K562 (cell line): ENCODE results near the gene NAA80. TPM values are rescaled to one million over a fixed set of nuclear protein-coding genes. Genes with fewer than 3 reads are reported as not detected.
A peak's percentile ranks its signal among the peaks of the same experiment; 100 is the strongest.

Experiments used
- ATF7 ChIP-seq: fragments of 450-650 bp; IDR thresholded peaks from 2 replicates; pipeline ENCODE4 v1.7.1; 2014; ENCODE audit warnings: mild to moderate bottlenecking, moderate library complexity
- CEBPB ChIP-seq: fragments of 450-650 bp; IDR thresholded peaks from 2 replicates; pipeline ENCODE4 v1.6.1; 2016; ENCODE audit warnings: missing genetic modification characterization, missing compliant biosample characterization
- CHCHD3 ChIP-seq: fragments of 250-450 bp; sonication (Bioruptor Pico); IDR thresholded peaks from 2 replicates; pipeline ENCODE4 v2.1.2; 2022; ENCODE audit warnings: mild to moderate bottlenecking
- CXXC5 ChIP-seq: fragments of 250-450 bp; sonication (Bioruptor Pico); IDR thresholded peaks from 2 replicates; pipeline ENCODE4 v1.8.0; 2022; ENCODE audit warnings: inconsistent platforms, mild to moderate bottlenecking, moderate library complexity
- HDAC1 ChIP-seq, 2 experiments: fragments of 450-650 bp; IDR thresholded peaks; 2 replicates each; pipeline ENCODE4 v1.6.1; 2016 to 2017; ENCODE audit warnings: inconsistent platforms in 1 of 2, mild to moderate bottlenecking in 1 of 2, moderate library complexity in 1 of 2
- L3MBTL2 ChIP-seq: fragments of 450-650 bp; IDR thresholded peaks from 2 replicates; pipeline ENCODE4 v1.6.1; 2016; ENCODE audit warnings: mild to moderate bottlenecking, moderate library complexity
- NCOR1 ChIP-seq: fragments of 450-650 bp; IDR thresholded peaks from 2 replicates; pipeline ENCODE4 v1.6.1; 2016; ENCODE audit warnings: mild to moderate bottlenecking, moderate library complexity
- NFXL1 ChIP-seq: fragments of 450-650 bp; formaldehyde crosslinking; IDR thresholded peaks from 2 replicates; pipeline ENCODE4 v1.4.0; 2021; ENCODE audit warnings: mild to moderate bottlenecking
- NR3C1 ChIP-seq: sonication (generic); formaldehyde crosslinking; IDR thresholded peaks from 2 replicates; pipeline ENCODE4 v1.8.1; 2022; ENCODE audit warnings: missing genetic modification reagents
- RB1 ChIP-seq: fragments of 450-650 bp; IDR thresholded peaks from 2 replicates; pipeline ENCODE4 v1.6.1; 2017; ENCODE audit warnings: low read depth, mild to moderate bottlenecking
- SETDB1 ChIP-seq: IDR thresholded peaks from one replicate; pipeline ENCODE4 v1.6.1; 2012; ENCODE audit warnings: low read length, control low read depth, inconsistent platforms
- SPI1 ChIP-seq: IDR thresholded peaks from 2 replicates; pipeline ENCODE4 v1.6.1; 2011; ENCODE audit warnings: low read depth, low read length, control low read depth, borderline replicate concordance
- ZNF124 ChIP-seq: sonication (generic); formaldehyde crosslinking; IDR thresholded peaks from 2 replicates; pipeline ENCODE4 v1.8.1; 2022; ENCODE audit warnings: missing genetic modification reagents
- ZNF134 ChIP-seq: fragments of 250-450 bp; sonication (Bioruptor Pico); conservative IDR thresholded peaks from 2 replicates; pipeline ENCODE4 v1.4.0; 2020
- ZNF589 ChIP-seq: fragments of 200-800 bp; sonication (Bioruptor generic); IDR thresholded peaks from 2 replicates; pipeline ENCODE4 v1.6.1; 2016; ENCODE audit warnings: low read depth, missing genetic modification characterization, missing compliant biosample characterization
- ZNF77 ChIP-seq: fragments of 250-450 bp; sonication (Bioruptor Pico); IDR thresholded peaks from 2 replicates; pipeline ENCODE4 v1.5.0; 2020
- polyA plus RNA-seq, 8 experiments: library from polyadenylated mRNA; depleted of rRNA in 4 of 8; stranded (reverse) in 5 of 8; unstranded in 3 of 8; fragments of >200 nt; fragmentation: Nextera tagmentation in 2 of 8; fragmentation: Illumina TruSeq in 1 of 8; extraction: Ambion mirVana in 2 of 8; extraction: Trizol in 1 of 8; gene quantifications; 2 replicates each; pipeline versions ENCODE4 v1.2.1 to v1.2.3, GENCODE V29; 2011 to 2014; ENCODE audit warnings: inconsistent platforms in 1 of 8, missing spikeins in 1 of 8
- total RNA-seq, 7 experiments: library from RNA; depleted of rRNA in 6 of 7; stranded (reverse); fragments of >200 nt in 6 of 7; fragmentation: Illumina TruSeq in 2 of 7; extraction: Trizol in 2 of 7; gene quantifications; 2 replicates each; pipeline versions ENCODE4 v1.2.1 to v1.2.3, GENCODE V29; 2011 to 2021; ENCODE audit warnings: low replicate concordance in 1 of 7
- TF ChIP-seq, protein P1 (sequence below): fragments of 450-650 bp; IDR thresholded peaks from 2 replicates; pipeline ENCODE4 v1.7.1; 2018; ENCODE audit warnings: mild to moderate bottlenecking, low read depth; ENCODE audit not compliant: partially characterized antibody
- TF ChIP-seq, protein P2 (sequence below): fragments of 450-650 bp; IDR thresholded peaks from 2 replicates; pipeline ENCODE4 v1.6.1; 2018; ENCODE audit warnings: mild to moderate bottlenecking, low read depth; ENCODE audit not compliant: partially characterized antibody
- TF ChIP-seq, protein P3 (sequence below): fragments of 250-450 bp; sonication (Bioruptor Pico); IDR thresholded peaks from 2 replicates; pipeline ENCODE4 v1.8.0; 2022; ENCODE audit warnings: moderate library complexity, mild to moderate bottlenecking, inconsistent platforms
- TF ChIP-seq, protein P4 (sequence below): fragments of 450-650 bp; IDR thresholded peaks from 2 replicates; pipeline ENCODE4 v1.6.1; 2017; ENCODE audit warnings: mild to moderate bottlenecking, moderate library complexity
- TF ChIP-seq, protein P5 (sequence below): sonication (generic); formaldehyde crosslinking; IDR thresholded peaks from 2 replicates; pipeline ENCODE4 v1.9.0; 2022; ENCODE audit warnings: mild to moderate bottlenecking, missing genetic modification reagents

The NAA80 gene
- total and polyA plus RNA-seq, 9 of the 15 experiments (the other 6 are each of a cell fraction or from before 2014, with no cell fraction given), result 0.82 to 24.0 (median 8.6) TPM

DNA sequence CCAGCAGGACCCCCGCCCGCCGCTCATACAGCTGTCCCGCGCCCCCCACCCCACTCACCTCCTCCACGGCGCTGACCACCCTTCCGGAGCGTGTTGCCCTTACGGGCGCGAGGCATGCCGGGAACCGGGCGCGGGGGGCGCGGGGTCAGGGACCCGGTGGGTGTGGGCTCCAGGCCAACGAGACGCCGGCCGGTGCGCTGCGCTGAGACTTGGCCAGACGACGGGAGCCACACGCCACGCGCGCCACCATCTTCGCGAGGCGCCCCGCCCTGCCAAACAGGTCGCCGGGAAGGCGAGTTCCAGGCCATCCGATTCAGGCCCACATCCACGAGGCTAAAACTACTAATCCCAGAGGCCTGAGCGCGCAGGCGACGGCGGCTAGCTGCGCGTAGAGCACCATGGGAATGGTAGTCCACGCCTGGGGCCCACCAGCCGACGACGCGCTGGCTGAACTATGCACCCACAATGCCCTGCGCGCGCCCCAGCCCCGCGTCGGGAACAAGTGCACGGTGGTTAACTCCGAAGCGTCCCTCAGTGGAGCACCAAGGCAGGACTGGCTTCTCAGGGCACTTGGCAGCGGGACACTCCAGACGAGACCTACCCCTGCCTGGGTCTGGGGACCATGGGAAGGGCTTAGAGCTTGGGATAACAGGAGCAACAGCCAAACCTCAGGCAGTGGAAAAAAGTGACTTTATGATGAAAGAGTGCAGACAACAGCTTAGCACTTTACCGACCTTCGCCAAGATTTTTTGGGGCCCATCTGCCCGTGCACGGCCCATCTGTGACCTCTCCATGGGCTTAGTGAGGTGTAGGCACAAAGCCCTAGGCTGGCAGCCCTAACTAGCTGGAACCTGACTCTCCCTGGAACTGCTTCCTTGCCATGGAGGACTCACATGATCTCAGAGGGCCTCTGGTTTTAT is 6.8 kb downstream of the NAA80 start, which contains the start of gene IFRD2 (continued):
- TF ChIP-seq ZNF589 (CRISPR knock-in tag) (peak; percentile 81), L3MBTL2 (peak; percentile 82), HDAC1 (IDR thresholded peaks at IDR 0.05) (peak in 1 of 2 experiments; percentile 84; a peak in 2 of 4 replicates), ZNF134 (CRISPR knock-in tag) (peak; percentile 79), CXXC5 (CRISPR knock-in tag) (peak; percentile 98), CHCHD3 (no peak), ZNF124 (CRISPR knock-in tag) (no peak), SPI1 (no peak), CEBPB (tag) (no peak), NFXL1 (CRISPR knock-in tag) (0 out of 2 replicates have a peak, but pooled peaks have one; percentile 45), SETDB1 (no peak), ZNF77 (no peak), NR3C1 (CRISPR knock-in tag) (no peak), RB1 (peak; percentile 69), ATF7 (peak; percentile 74; the same call in 1 of the 2 replicates), NCOR1 (no peak)
- TF ChIP-seq, protein P1, sequence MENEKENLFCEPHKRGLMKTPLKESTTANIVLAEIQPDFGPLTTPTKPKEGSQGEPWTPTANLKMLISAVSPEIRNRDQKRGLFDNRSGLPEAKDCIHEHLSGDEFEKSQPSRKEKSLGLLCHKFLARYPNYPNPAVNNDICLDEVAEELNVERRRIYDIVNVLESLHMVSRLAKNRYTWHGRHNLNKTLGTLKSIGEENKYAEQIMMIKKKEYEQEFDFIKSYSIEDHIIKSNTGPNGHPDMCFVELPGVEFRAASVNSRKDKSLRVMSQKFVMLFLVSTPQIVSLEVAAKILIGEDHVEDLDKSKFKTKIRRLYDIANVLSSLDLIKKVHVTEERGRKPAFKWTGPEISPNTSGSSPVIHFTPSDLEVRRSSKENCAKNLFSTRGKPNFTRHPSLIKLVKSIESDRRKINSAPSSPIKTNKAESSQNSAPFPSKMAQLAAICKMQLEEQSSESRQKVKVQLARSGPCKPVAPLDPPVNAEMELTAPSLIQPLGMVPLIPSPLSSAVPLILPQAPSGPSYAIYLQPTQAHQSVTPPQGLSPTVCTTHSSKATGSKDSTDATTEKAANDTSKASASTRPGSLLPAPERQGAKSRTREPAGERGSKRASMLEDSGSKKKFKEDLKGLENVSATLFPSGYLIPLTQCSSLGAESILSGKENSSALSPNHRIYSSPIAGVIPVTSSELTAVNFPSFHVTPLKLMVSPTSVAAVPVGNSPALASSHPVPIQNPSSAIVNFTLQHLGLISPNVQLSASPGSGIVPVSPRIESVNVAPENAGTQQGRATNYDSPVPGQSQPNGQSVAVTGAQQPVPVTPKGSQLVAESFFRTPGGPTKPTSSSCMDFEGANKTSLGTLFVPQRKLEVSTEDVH, result no peak
- TF ChIP-seq, protein P2, sequence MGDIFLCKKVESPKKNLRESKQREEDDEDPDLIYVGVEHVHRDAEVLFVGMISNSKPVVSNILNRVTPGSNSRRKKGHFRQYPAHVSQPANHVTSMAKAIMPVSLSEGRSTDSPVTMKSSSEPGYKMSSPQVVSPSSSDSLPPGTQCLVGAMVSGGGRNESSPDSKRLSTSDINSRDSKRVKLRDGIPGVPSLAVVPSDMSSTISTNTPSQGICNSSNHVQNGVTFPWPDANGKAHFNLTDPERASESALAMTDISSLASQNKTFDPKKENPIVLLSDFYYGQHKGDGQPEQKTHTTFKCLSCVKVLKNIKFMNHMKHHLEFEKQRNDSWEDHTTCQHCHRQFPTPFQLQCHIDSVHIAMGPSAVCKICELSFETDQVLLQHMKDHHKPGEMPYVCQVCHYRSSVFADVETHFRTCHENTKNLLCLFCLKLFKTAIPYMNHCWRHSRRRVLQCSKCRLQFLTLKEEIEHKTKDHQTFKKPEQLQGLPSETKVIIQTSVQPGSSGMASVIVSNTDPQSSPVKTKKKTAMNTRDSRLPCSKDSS, result no peak
- TF ChIP-seq, protein P3, sequence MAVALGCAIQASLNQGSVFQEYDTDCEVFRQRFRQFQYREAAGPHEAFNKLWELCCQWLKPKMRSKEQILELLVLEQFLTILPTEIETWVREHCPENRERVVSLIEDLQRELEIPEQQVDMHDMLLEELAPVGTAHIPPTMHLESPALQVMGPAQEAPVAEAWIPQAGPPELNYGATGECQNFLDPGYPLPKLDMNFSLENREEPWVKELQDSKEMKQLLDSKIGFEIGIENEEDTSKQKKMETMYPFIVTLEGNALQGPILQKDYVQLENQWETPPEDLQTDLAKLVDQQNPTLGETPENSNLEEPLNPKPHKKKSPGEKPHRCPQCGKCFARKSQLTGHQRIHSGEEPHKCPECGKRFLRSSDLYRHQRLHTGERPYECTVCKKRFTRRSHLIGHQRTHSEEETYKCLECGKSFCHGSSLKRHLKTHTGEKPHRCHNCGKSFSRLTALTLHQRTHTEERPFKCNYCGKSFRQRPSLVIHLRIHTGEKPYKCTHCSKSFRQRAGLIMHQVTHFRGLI (CRISPR knock-in tag), result no peak
- TF ChIP-seq, protein P4, sequence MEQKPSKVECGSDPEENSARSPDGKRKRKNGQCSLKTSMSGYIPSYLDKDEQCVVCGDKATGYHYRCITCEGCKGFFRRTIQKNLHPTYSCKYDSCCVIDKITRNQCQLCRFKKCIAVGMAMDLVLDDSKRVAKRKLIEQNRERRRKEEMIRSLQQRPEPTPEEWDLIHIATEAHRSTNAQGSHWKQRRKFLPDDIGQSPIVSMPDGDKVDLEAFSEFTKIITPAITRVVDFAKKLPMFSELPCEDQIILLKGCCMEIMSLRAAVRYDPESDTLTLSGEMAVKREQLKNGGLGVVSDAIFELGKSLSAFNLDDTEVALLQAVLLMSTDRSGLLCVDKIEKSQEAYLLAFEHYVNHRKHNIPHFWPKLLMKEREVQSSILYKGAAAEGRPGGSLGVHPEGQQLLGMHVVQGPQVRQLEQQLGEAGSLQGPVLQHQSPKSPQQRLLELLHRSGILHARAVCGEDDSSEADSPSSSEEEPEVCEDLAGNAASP, result no peak
- TF ChIP-seq, protein P5, sequence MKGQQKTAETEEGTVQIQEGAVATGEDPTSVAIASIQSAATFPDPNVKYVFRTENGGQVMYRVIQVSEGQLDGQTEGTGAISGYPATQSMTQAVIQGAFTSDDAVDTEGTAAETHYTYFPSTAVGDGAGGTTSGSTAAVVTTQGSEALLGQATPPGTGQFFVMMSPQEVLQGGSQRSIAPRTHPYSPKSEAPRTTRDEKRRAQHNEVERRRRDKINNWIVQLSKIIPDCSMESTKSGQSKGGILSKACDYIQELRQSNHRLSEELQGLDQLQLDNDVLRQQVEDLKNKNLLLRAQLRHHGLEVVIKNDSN (CRISPR knock-in tag), result no peak; the same call in none of the 2 replicates
